Left forelimb (tissue), 1 donor: ENCODE data around the gene PKIB.
"Not testable (repeated sequence)": the region's sequence is repeated elsewhere in the genome, so short reads cannot be mapped to it uniquely, and the experiment has no call there.

ENCODE experiments used
- DNase-seq: peaks from one replicate; pipeline ENCODE4 v3.0.0-alpha.2; 2018; ENCODE audit warnings: low spot score

PKIB gene, protein sequence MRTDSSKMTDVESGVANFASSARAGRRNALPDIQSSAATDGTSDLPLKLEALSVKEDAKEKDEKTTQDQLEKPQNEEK

DNA sequence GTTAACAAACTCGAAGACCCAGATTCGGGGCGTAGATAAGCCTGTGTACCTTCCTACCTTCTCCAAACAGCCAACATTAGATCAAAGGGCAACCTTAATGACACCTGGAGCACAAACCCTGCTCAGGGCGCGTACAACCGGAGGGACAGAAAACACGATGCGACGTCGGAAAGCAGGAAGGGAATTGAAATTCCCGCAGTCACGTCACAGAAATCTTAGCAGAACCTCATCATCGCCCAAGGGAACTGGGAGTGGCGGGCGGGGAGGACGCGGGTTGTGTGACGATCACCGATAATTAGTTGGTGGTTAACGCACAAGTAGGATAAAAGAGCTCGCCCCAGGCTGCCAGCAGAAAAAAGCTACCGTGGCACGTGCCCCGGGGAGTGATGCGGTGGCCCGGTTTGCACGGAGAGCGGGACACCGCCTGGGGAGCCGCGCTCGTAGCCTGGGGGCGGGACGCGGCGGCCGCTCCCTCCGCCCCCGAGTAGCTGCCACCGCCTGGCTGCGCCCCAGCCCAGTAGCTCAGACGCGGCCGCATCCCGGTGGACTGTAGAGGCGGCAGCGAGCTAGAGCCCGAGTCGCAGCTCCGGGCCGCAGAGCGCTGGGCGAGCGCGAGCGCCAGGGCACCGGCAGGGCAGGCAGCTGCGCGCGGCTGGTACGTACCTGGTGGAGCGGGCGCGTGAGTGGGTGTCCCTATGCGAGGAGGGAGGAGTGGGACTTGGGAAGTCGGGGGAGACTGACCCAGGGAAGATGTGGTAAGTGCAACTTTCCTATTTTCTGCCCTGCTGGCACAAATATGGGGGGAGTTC lies at the start of gene PKIB:
PKIB (plus strand) TSS at position 525 of the 809 bp plus-strand sequence. CDS start 107,390 bp downstream, outside the sequence.
- peak; percentile 72 for DNase-seq

DNA sequence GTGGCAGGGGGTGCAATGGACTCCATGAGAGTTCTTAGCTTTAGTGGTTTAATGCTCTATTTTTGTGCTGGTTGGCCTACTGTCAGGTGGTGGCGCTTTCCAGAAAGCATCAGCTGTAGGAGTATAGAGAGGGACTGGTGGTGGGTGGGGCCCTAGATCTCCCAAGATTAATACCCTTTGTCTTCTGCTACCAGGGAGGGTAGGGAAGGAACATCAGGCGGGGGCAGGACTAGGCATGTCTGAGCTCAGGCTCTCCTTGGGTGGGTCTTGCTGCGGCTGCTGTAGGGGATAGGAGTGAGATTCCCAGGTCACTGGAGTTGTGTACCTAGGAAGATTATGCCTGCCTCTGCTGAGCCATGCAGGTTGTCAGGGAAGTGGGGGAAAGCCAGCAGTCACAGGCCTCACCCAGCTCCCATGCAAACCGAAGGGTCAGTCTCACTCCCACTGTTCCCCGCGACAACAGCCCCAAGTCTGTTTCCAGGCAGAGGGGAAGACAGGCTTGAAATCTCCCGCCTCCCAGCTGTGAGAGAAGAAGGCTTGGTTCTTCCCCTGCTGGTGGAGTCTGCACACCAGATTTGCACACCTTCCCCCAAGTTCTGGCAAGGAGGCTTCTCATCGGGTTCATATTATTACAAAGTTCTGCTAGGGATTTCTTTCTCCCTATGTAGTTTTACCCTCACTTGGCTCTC lies 46.7 kb upstream of the PKIB start:
- no peak for DNase-seq

DNA sequence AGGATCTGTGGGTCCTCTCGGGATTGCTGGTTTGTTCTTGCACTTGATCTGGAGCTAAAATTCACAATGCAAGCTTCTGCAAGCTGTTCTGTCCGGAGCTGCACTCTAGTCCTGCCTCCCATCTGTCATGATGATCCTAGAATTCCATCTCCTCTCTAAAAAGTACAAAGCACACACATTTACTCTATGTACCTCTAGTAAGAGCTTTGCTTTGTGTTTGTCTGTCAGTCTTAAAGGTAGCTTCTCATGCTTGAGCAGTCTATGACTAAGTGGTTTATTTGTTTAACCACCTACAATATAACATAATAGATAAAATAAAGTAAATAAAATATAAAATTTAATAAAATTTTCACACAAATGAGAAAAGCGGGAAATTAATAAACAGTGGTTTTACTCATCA lies 46.0 kb upstream of the PKIB start:
- no peak for DNase-seq

DNA sequence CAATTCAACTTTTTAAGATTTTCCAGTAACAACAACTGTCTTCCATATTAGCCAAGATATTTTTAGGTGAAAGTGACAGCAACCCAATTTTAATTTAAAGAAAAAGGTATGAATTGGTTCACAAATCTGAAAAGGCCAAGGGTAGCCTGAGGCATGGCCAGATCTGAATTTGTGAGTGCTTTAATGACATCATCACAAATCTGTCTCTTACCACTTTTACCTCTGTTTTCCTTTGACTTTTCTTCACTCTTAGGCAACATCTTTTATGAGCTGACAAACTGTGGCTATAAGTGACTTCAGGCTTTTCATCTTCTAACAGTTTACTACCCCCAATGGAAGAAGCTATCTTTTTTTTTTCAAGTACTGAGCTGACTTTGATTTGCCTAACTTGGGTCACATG lies 44.5 kb upstream of the PKIB start:
- no peak for DNase-seq

DNA sequence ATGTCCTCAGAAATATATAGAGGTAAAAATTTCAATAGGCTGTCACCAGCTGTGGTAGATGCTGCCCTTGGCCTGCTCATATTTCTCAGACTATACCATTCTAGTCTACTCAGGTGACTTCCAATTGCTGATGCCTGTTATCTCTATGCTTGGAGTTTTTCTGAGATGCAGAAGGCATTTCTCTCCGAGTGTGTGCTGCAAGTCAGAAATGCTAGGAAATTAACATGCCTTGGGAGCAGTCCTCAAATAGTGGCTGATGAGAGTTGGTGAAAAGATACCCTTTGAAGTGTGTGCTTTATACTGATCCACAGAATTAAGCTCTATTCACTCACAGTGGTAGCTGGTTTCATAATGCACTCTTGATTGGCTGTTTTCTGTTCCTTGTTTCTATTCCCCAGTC lies 43.2 kb upstream of the PKIB start:
- DNase-seq = no peak

DNA sequence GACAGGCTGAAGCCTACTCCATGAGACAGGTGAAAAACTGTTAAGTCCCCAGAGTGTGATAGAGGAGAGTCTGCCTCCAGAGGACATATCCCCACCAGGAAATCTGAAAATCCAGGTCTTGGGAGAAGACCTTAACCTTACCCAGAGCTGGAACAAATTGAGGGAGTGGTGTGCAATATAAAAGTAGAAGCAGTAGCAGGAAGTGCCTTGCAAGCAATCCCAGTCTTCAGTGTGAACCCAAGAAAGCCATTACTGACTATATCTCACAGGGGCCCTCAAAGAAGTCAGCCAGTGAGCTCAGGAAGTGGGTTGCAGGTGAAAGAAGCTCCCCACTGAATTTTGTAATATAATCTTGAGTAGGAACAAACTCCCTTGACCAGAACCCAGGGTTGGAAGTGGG lies 41.9 kb upstream of the PKIB start:
- DNase-seq = no peak

DNA sequence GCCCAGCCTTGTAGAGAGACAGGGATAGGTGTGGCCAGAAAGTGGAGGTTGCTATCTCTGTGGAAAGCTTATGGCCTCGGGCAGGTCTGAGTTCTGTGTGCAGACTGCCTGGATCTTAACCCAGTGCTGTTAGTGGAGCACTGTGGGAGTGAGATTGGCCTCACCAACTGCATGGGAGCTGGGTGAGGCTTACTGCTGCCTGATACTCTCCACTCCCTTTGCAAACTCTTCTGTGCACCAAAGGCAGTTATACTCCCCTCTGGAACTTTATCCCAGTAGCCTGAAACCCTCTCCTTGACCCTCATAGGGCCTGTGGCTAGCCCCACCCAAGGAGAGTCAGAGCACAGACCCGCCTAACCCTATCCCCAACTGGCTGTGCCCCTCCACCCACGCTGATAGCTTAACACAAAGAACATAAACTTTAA lies 41.4 kb upstream of the PKIB start:
- DNase-seq = no peak

DNA sequence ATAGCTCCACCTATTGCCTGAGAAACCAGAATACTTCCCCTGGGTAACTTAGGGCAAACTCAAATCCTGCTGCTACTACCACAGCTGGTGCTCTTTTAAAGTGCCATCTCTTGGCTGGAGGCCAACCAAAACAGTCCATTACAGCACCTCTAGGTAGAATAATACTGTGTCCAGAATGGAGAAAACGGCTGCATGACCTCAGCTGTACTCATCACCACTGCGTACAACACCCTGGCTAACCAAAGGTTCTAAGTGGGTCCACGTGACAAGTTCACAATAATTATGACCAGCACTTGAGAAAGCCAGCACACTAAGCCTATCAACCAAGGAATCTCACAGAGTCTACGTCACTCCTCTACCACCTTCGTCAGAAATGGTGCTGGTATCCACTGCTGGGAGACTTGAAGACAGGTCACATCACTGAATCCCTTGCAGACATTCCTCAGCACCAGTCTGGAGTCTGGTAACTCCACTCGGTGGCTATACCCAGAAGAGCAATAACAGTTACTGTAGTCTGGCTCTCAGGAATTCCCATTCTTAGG lies 40.9 kb upstream of the PKIB start:
- no peak for DNase-seq

DNA sequence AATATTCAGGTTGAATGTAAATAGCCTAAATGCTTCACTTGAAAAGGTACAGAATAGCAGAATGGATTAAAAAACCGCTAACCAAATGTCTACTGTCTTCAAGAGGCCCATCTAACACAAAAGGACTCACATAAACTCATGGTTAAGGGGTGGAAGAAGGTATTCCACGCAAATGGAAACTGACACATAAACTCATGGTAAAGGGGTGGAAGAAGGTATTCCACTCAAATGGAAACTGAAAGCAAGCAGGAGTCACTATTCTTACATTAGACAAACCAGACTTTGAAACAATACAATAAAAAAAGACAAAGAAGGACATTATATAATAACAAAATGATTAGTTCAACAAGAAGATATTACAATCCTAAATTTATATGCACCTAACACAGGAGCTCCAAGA lies 38.3 kb upstream of the PKIB start:
- DNase-seq = no peak

DNA sequence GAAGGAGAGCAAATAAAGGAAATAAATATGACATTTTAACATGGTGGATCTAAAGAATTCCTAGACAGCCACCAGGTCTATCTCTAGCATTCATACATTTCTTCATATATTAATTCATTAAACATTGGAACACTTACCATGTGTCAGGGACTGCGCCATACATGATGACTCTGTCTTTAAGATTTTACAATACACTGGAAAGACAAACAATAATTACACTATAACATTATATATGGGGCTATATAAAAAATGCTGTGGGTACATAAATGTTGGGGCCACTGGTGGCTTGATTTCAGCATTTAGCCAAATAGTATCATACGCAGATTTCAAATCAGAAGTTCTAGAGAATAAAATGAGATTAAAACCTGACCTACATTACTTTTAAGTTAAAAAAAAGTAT lies 33.3 kb upstream of the PKIB start:
- DNase-seq = no peak

DNA sequence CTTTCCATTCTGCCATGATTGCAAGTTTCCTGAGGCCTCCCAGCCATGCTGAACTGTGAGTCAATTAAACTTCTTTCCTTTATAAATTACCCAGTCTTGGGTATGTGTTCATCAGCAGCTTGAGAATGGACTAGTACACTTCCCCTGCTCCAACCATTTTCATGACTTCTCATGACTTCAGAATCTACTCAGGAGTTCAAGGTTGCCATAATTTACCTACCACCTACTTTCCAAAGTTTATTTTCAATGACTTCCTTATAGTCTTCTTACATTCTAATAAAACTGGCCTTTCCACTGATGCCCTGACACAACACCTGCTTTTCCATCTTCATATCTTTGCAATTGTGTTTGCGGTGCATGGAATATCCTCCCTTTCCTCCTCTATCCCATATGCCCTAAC lies 31.2 kb upstream of the PKIB start:
- DNase-seq = no peak

DNA sequence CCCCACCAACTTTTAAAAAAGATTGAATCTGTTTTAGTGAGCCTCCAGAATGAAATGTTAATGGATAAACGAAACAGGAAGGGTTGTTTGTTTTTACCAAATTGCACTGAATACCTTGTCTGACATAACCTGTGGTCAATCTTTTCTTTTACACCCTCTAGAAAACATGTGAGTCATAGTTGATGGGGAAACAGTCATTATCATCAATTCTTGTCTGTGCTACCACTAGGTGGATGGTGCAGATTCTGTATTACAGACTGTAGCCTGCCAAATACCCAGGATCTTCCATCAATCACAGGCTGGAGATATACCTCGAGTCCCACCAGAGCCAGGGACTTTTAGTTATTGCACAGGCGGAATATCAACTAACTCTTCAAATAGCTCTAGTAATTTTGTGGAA lies 29.5 kb upstream of the PKIB start:
- no peak for DNase-seq

DNA sequence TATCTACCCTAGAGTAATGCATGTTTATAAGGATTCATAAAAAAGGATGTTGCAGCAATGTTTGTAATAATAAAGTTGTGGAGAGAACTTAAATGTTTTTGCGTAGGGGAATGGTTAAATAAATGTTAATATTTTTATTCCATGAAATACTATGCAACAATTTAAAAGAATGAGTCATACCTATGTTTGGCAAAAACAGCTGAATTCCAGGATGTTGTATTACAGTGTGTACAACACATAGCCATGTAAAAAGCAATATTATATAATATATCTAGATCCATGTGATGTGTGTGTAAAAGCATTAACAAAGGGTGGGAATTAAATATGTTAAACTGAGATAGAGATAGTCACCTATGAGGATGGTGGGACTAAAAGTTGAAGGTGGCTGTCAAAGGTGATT lies 21.1 kb upstream of the PKIB start:
- no peak for DNase-seq

DNA sequence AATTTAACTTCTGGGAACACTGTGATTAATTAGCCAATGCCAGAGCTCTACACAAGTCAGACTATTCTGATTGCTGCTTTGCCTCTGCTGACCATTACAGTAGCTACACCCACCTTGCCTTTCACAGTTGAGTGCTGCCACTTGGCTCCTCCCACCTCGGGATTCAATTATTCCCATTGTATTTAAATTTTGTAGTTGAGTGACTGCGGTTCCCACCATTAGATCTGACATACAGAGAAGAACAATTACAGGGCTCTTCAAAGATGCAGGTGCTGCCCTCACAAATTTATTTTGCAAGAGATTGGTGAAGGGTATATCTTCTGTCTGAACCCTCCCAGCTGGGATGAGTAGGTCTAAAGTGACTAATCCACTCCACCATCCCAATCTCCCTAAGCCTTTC lies 11.9 kb upstream of the PKIB start:
- not testable (repeated sequence) for DNase-seq

DNA sequence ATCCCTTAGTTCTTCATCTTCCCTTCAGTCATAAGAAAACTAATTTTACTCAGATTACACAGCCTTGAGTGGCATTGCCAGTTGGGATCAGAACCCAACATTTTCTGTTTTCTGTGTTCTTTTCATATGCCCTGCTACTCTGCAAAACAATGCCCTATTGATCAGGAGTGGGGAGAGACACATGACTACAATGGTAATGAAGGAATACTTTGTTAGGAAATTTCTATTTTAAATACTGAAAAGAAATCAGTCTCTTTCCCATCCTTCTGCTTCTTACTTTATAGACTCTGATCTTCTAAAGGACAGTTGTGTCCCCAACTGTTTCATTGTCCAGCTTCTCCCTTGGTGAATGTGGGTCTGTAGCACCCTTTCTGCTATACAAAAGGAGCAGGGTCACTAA lies 5.5 kb upstream of the PKIB start:
- no peak for DNase-seq

DNA sequence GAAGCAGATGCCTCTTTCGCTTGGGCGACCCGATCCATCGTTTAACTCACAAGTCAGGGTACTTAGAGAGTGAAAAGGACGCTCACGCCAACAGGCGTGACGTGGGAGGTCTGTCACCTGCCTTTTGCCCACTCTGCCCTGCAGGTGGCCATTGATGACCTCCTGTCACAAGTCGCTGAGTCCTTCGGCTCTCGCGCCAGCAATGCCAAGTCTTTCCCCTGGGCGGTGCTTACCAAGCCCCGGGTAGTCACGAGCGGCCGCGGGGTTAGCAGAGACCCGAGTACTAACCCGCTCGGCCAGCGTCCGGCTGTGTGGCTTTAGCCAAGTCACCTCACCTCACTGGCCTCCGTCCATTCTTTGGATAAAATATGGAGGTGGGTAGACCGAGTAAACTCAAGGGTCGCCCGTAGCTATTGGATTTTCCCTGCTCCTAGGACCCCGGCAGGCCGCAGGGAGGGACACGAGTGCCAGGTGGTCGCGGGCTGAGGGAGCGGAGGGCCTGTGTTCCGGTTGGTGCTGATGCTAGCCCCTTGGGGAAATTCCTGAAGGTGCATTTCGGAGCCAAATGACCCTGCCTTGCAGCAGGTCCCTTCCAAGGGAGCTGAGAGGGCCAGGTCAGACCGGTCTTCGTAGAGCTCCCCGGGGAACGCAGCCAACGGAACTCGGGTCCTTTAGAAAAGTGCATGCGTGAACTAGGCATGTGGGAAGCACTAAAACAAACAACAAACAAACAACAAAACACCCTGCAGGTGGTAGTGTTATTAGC lies 668 bp downstream of the PKIB start:
- peak; percentile 71 for DNase-seq

DNA sequence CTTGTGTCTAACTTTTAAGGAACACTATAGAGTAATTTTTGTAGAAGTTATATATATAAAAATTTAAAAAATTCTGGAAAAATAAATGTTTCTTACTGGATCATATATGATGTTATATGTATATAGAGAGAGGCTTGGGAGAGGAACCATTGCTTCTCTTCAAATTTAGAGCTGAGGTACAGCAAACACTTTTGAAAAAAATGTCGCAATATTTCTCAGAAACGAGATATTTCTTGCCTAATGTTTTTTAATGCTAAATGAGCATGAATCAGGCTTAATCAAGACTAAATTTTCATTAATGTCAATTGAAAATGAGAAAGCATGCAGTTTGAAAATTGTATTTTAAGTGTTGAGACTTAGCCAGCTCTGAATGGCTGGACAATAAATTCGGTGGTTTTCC lies 2.6 kb downstream of the PKIB start:
- DNase-seq = no peak

DNA sequence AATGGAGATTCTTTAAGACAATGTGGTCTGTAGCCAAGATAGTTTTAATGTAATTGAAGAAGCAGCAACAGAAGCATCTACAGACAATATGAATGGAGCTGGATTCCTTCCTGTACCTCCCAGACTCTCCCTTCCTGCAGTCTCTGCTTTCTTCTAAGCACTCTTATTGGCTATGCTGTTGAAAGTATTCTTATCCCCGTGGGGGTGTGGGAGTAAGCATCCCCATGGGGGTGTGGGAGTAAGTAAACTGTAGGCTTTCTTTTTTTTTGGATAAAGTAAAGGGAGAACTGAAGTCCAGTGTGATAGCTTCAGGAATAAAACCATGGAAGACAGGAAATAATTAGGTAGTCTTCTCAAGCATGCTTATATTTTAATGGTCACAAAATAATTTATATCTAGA lies 4.1 kb downstream of the PKIB start:
- DNase-seq = no peak

DNA sequence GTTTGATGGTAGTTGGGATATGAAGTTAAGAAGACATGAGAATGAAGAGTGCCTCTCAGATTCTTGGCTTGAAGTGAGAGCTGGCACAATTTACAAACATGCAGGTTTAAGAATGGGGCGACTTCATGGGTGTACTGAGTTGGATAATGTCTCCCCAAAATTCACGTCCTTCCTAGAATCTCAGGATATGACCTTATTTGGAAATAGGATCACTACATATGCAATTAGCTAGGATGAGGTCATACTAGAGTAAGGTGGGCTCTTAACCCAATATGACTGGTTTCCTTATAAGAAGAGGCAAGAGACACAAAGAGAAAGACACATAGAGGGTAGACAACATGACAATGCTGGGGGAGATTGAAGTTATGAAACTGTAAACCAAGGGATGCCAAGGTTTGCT lies 5.2 kb downstream of the PKIB start:
- DNase-seq = no peak

DNA sequence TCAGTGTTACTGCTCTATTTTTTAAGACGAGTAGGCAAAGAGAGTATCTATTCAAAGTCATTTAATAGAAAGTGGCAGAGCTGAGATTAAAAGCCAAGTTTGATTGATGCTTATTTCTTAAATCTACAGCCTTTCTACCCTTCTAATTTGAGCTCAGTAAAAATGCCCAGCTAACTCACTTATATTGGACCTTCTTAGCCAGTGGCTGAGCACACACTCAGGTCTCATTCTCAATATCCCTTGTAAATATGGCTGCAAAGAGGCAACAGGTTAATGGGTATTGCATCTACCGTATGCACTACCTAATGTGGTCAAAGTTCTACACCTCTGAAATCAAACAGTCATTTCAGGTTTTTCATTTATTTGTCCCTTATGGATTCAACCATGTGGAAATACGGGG lies 6.7 kb downstream of the PKIB start:
- DNase-seq = no peak

DNA sequence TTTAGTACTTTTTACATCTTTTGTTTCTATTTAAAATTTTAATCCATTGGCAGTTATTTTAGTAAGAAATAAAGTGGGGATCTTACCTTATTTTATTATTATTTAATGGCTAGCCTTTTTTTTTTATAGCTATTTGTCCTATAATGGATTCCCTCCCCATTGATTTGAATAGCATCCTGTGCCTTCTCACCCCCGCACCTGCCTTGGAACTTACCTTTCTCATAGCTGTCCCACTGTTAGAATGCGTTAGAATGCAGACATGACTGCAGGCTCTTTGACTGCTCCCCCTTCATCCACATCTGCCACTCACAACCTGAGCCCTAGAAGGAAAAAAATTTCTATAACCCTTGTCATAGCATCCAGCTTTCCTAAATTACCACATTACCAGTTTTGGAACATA lies 9.1 kb downstream of the PKIB start:
- no peak for DNase-seq

DNA sequence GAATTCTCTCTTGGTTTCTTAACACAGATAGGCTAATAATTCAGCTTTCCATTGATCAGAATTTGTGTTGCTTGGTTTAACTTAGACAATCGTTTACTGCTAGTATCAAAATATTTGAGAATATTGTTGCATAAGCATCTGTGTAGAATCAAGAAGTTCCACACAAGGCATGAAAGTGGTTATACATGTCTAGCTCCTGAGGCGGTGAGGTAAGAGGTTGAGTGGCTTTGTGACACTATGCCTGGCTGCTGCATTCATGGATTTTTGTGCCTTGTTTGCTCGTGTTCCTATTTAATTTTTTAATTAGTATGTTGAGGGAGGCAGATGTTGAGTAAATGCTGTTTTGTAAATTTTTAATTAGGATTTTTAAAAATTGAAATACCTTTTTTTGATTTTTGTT lies 10.2 kb downstream of the PKIB start:
- DNase-seq = no peak

DNA sequence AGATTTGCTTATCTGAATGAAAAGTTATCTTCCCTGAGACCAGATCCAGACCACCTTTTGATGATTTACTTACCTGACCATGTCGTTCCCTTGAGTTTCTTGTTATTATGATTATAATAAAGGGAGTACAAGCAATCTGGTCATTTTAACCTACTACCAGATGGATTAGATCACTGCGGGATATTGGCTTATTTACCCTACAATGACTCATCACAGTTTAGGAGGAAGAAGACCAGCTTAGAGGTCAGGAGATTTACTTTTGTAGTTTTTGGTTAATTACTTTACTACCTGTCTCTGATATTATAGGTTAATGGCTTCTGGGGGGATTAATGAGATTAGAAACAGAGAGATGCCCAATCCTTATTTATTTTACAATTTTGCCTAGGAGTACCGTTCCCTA lies 10.7 kb downstream of the PKIB start:
- DNase-seq = no peak
